Esophagus muscularis mucosa (tissue), 4 donors: ENCODE data around the gene SLC26A9.
"Not testable (repeated sequence)": the region's sequence is repeated elsewhere in the genome, so short reads cannot be mapped to it uniquely, and the experiment has no call there.

Experiments
- EP300 ChIP-seq: sonication (generic); formaldehyde crosslinking; IDR thresholded peaks from one replicate; pipeline ENCODE4 v1.6.1; 2017; ENCODE audit warnings: antibody characterized with exemption
- POLR2A ChIP-seq: fragments of 450-650 bp; IDR thresholded peaks from one replicate; pipeline ENCODE4 v1.6.1; 2017; ENCODE audit warnings: antibody characterized with exemption, moderate library complexity, mild to moderate bottlenecking, low read depth
- POLR2AphosphoS5 ChIP-seq, 2 donors: sonication (generic); formaldehyde crosslinking; IDR thresholded peaks; one replicate each; pipeline ENCODE4 v1.6.1; 2017; ENCODE audit warnings: antibody characterized with exemption in 2 of 2
- TF ChIP-seq, protein P1 (sequence below), 3 experiments: fragments of 200-600 bp in 2 of 3; fragments of 450-650 bp in 1 of 3; sonication (generic) in 2 of 3; IDR thresholded peaks; one replicate each; pipeline ENCODE4 v1.5.1; 2017 to 2019; ENCODE audit warnings: antibody characterized with exemption in 3 of 3, mild to moderate bottlenecking in 2 of 3, moderate library complexity in 1 of 3

DNA sequence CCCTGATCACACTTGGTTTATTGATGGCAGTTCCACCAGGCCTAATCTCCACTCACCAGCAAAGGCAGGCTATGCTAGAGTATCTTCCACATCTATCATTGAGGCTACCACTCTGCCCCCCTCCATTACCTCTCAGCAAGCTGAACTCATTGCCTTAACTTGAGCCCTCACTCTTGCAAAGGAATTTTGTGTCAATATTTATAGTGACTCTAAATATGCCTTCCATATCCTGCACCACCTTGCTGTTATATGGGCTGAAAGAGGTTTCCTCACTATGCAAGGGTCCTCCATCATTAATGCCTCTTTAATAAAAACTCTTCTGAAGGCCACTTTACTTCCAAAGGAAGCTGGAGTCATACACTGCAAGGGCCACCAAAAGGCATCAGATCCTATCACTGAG lies 70.1 kb downstream of the SLC26A9 start:
- not testable (repeated sequence) for TF ChIP-seq POLR2A; EP300; POLR2AphosphoS5 (IDR thresholded peaks at IDR 0.05)
- TF ChIP-seq, protein P1, sequence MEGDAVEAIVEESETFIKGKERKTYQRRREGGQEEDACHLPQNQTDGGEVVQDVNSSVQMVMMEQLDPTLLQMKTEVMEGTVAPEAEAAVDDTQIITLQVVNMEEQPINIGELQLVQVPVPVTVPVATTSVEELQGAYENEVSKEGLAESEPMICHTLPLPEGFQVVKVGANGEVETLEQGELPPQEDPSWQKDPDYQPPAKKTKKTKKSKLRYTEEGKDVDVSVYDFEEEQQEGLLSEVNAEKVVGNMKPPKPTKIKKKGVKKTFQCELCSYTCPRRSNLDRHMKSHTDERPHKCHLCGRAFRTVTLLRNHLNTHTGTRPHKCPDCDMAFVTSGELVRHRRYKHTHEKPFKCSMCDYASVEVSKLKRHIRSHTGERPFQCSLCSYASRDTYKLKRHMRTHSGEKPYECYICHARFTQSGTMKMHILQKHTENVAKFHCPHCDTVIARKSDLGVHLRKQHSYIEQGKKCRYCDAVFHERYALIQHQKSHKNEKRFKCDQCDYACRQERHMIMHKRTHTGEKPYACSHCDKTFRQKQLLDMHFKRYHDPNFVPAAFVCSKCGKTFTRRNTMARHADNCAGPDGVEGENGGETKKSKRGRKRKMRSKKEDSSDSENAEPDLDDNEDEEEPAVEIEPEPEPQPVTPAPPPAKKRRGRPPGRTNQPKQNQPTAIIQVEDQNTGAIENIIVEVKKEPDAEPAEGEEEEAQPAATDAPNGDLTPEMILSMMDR (IDR thresholded peaks at IDR 0.05): not testable (repeated sequence)
